ENCODE measurements around the gene KHNYN.

Gene KHNYN

DNA sequence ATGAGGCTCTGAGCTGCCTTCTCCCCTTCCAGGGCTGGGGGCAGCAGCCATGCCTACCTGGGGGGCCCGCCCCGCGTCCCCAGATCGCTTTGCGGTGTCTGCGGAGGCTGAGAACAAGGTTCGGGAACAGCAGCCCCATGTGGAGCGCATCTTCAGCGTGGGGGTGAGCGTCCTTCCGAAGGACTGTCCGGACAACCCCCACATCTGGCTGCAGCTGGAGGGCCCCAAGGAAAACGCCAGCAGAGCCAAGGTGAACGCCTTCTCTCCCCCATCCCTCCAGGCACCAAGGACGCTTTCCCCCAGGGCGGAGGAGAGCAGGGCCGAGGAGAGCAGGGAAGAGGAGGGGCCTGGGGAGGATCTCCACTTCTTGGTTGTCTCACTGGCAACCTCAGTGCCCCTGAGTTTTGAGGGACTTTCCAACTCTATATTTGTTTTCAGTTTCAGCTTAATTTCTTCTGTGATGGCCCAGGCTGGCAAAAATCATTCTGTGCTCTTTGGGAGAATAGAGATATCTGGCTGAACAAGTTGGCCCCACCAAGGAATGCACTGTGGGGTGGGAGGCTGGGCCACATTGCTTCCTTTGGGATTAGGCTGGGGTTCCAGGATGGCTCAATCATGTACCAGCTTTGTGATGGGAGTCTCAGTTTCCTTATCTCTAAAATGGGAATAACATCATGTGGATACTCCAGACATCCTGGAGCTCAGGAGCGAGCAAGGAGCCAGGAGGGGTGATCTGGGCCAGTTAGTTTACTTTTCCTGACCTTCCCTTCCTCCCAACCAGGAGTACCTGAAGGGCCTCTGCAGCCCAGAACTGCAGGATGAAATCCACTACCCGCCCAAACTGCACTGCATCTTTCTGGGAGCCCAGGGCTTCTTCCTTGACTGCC lies 1.2 kb downstream of the KHNYN start:
- TF ChIP-seq CTCF (IDR thresholded peaks at IDR 0.05; ENCODE audit: low read depth, low read length): no peak
- peak overlapping the region; percentile 83 to 84 for H3K4me3 ChIP-seq (replicated peaks in 1 of 2; ENCODE audit: low read depth in 2 of 2, low read length in 2 of 2)
- DNase-seq (ENCODE audit: low read depth in 2 of 2): peak; percentile 73 to 76

GRCh38 chr14:24431569-24432258 lies 2.0 kb downstream of the KHNYN start:
- peak; percentile 97 for TF ChIP-seq CTCF (IDR thresholded peaks at IDR 0.05; ENCODE audit: low read depth, low read length)
- H3K4me3 ChIP-seq (replicated peaks in 1 of 2; ENCODE audit: low read depth in 2 of 2, low read length in 2 of 2): peak overlapping the region; percentile 83 to 84
- peak; percentile 96 to 97 for DNase-seq (ENCODE audit: low read depth in 2 of 2)

DNA sequence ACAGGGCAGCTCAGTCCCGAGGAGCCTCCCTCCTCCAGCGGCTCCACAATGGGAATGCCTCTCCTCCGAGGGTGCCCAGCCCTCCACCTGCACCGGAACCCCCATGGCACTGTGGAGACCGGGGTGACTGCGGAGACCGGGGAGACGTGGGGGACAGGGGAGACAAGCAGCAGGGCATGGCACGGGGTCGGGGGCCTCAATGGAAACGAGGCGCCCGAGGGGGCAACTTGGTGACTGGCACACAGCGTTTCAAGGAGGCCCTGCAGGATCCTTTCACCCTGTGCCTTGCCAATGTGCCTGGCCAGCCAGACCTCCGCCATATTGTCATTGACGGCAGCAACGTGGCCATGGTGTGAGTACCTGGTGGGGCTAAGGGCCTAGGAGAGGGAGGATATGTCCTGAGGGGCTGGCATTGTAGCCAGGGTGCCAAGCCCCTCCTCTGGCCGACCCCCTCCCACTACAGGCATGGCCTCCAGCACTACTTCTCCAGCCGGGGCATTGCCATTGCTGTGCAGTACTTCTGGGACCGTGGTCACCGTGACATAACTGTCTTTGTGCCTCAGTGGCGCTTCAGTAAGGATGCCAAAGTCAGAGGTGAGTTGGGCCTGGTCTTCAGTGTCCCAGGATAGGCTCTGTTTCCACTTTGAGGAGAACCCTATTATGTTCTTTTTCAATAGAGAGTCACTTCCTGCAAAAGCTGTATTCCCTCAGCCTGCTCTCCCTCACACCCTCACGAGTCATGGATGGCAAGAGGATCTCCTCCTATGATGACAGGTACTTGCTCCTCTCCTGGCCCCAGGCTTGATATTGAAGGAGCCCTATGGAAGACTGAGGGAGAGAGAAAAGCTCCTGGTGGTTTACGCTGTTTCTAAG lies 2.7 kb downstream of the KHNYN start:
- no peak for TF ChIP-seq CTCF (IDR thresholded peaks at IDR 0.05; ENCODE audit: low read depth, low read length)
- no peak for DNase-seq (ENCODE audit: low read depth in 2 of 2)
- H3K4me3 ChIP-seq (replicated peaks in 1 of 2; ENCODE audit: low read depth in 2 of 2, low read length in 2 of 2): peak overlapping the region; percentile 38 to 84

DNA sequence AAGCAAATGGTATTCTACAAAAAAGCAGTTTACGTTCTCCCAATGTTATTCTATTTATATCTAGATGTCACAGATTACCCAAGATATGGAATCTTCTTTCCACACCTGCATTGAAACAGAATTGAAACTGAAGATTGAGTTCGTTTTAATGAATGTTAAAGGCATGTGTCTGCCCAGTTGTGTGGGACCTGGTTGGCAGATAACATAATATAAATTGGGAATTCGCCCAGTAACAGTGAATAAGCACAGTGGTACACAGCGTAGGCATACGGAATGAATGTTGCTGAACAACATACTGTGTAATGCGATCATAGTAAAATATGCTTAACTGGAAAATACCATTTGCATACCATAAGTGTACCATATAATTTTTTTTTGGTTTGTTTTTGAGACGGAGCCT lies 4.3 kb downstream of the KHNYN start:
- DNase-seq (ENCODE audit: low read depth in 2 of 2): no peak
- TF ChIP-seq CTCF (IDR thresholded peaks at IDR 0.05; ENCODE audit: low read depth, low read length): no peak
- no peak overlapping the region for H3K4me3 ChIP-seq (replicated peaks in 1 of 2; ENCODE audit: low read depth in 2 of 2, low read length in 2 of 2)

DNA sequence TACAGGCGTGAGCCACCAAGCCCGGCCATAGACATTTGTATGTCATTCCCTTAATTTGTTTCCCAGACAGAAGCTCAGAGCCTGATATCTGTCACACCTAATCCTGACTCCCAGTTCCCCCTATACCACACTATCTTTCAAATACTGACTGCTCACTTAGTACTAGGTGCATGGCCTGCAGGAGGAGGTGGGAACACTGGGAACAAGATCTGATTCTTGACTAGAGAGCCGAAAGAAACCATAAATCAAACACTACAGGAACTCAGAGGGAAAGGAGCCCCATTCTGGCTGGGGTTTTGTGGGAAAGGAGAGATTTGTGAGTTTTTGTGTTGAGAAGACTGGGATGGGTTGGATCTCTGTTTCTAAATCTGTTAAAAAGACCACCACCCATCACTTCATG lies 4.9 kb downstream of the KHNYN start:
- TF ChIP-seq CTCF (IDR thresholded peaks at IDR 0.05; ENCODE audit: low read depth, low read length): no peak
- H3K4me3 ChIP-seq (replicated peaks in 1 of 2; ENCODE audit: low read depth in 2 of 2, low read length in 2 of 2): no peak overlapping the region
- DNase-seq (ENCODE audit: low read depth in 2 of 2): no peak

- no peak for TF ChIP-seq CTCF (IDR thresholded peaks at IDR 0.05; ENCODE audit: low read depth, low read length)
- DNase-seq (ENCODE audit: low read depth in 2 of 2): no peak
- H3K4me3 ChIP-seq (replicated peaks in 1 of 2; ENCODE audit: low read depth in 2 of 2, low read length in 2 of 2): no peak overlapping the region
These were observed 5.5 kb downstream of the KHNYN start for GRCh38 chr14:24435192-24435810.

All from cardiac fibroblast (primary cell).